ENCODE measurements around the gene CPNE5.

DNA sequence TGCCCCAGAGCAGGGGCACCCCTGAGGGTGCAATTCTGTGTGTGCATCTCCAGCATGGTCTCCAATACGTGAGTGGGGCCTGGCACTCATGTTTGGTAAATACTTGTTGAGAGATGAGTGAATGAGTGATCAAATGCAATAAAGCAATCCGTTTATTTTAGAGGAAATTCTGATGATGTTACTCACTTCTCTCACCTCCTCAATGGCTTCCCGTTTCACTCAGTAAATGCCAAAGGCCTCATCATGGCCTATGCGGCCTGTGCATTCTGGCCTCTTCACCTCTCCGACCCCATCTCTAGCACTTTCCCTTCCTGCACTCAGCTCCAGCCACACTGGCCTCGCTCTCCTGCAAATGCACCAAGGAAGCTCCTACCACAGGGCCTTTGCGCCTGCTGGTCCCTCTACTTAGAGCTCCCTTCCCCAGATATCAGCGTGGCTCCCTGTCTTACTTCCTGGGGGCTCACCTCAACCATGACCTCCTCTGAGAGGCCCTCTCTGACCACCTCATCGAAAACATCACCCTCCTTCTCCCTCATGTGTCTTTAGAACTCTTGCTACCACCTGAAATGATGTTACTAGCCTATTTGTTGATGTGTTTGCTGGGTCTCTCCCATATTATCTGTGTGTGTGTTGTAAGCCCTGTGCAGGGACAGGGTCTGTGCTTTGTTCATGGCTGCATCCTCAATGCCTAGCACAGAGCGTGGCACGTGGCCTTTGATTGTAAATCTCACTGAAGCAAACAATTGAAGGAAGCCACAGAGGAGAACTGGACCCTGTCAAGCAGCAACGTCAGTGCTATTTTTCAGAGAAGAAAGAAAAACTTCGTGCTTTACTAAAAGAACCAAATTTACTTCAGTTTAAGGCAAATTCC is 99.1 kb downstream of the CPNE5 start:
- TF ChIP-seq EZH2 (IDR thresholded peaks at IDR 0.05; ENCODE audit: low read length, unreplicated experiment): no peak
- TF ChIP-seq, protein P1, sequence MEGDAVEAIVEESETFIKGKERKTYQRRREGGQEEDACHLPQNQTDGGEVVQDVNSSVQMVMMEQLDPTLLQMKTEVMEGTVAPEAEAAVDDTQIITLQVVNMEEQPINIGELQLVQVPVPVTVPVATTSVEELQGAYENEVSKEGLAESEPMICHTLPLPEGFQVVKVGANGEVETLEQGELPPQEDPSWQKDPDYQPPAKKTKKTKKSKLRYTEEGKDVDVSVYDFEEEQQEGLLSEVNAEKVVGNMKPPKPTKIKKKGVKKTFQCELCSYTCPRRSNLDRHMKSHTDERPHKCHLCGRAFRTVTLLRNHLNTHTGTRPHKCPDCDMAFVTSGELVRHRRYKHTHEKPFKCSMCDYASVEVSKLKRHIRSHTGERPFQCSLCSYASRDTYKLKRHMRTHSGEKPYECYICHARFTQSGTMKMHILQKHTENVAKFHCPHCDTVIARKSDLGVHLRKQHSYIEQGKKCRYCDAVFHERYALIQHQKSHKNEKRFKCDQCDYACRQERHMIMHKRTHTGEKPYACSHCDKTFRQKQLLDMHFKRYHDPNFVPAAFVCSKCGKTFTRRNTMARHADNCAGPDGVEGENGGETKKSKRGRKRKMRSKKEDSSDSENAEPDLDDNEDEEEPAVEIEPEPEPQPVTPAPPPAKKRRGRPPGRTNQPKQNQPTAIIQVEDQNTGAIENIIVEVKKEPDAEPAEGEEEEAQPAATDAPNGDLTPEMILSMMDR (conservative IDR thresholded peaks at IDR 0.05; ENCODE audit: low read depth, low read length): no peak
